ENCODE data around the gene TRIM56. TPM values are rescaled to one million over a fixed set of nuclear protein-coding genes. Genes with fewer than 3 reads are reported as not detected.

Gene TRIM56
- total and polyA plus RNA-seq, 2 of the 4 experiments (the other 2 are of a cell fraction), result 3.9 to 5.9 TPM

- dilution Hi-C loops (cut with HindIII; ENCODE audit: low sequenced_read_pairs, unreplicated experiment), result no loop called here
Observed at GRCh38 chr7:101134399-101134980, 49.2 kb downstream of the TRIM56 start.

More at GRCh38 chr7:101134399-101134980, 49.2 kb downstream of the TRIM56 start:
- no TSS peak for BruUV-seq (replicated peaks)
- TF ChIP-seq MAZ (IDR thresholded peaks at IDR 0.05; ENCODE audit: borderline replicate concordance, low read depth, low read length) (0 out of 2 replicates have a peak, but pooled peaks have one; percentile 9), POLR2A (IDR thresholded peaks at IDR 0.05; ENCODE audit: low read depth, low read length) (peak; percentile 41), NFE2L2 (IDR thresholded peaks at IDR 0.05; ENCODE audit: low read depth, low read length) (0 out of 2 replicates have a peak, but pooled peaks have one; percentile 20), CTCF (conservative IDR thresholded peaks at IDR 0.05; ENCODE audit: low read depth, low read length) (no peak)
- no peaks in the 10 kb centered on the region for H3K27me3 ChIP-seq (ENCODE audit: control insufficient read depth, insufficient read depth, low read length)
- peaks cover 49% of the 10 kb centered on the region for H3K36me3 ChIP-seq (ENCODE audit: control insufficient read depth, insufficient read depth, low read length)
- ATAC-seq (ENCODE audit: low read depth) (no peak), DNase-seq (no peak)
- peak overlapping the region; percentile 49 for H2BK120ac ChIP-seq (ENCODE audit: low read depth, low read length)
- peak overlapping the region; percentile 52; the same call in 1 of the 2 replicates for H3K4ac ChIP-seq (ENCODE audit: low read depth, low read length)
- H3K4me3 ChIP-seq (ENCODE audit: insufficient read depth, low read depth, low read length), result no peak overlapping the region
- H2BK20ac ChIP-seq (ENCODE audit: low read depth, low read length), result no peak overlapping the region
- peaks cover 18% of the 10 kb centered on the region; the same call in 1 of the 2 replicates for H3K4me1 ChIP-seq (ENCODE audit: control insufficient read depth, insufficient read depth, low read length)
- no peaks in the 10 kb centered on the region for H3K9me3 ChIP-seq (ENCODE audit: control insufficient read depth, insufficient read depth, low read length)
- in situ Hi-C loops (cut with MboI; ENCODE audit: low sequenced_read_pairs), result no loop called here
- peak overlapping the region; percentile 26; the same call in 1 of the 2 replicates for H3K27ac ChIP-seq (ENCODE audit: insufficient read depth, low read length)
- H4K91ac ChIP-seq (ENCODE audit: insufficient read depth, low read depth, low read length), result peak overlapping the region; percentile 44
- H3K56ac ChIP-seq (ENCODE audit: extremely low read depth, insufficient read depth, low read length), result peak overlapping the region; percentile 7; the same call in 1 of the 2 replicates
- no peak overlapping the region for H2AFZ ChIP-seq (replicated peaks; ENCODE audit: low read length, poor library complexity)
- H3K4me2 ChIP-seq (ENCODE audit: low read depth, low read length), result no peak overlapping the region
- H3K9ac ChIP-seq (ENCODE audit: low read depth, low read length), result 0 out of 2 replicates have a peak overlapping the region, but pooled peaks have one; percentile 6
- H2AK9ac ChIP-seq (replicated peaks; ENCODE audit: low read depth, low read length, poor library complexity), result peak overlapping the region; percentile 0
- peaks cover 15 to 52% of the 10 kb centered on the region in 2 experiments; a peak in 3 of 4 replicates for H3K79me1 ChIP-seq (ENCODE audit: low read depth in 1 of 2, low read length in 2 of 2)
- H3K18ac ChIP-seq (ENCODE audit: low read depth, low read length), result no peak overlapping the region
- H2BK15ac ChIP-seq (ENCODE audit: low read depth, low read length), result no peak overlapping the region
- H2BK5ac ChIP-seq (ENCODE audit: low read depth, low read length, poor library complexity, severe bottlenecking), result peak overlapping the region; percentile 14
- 0 out of 2 replicates have a peak overlapping the region, but pooled peaks have one; percentile 48 for H3K14ac ChIP-seq (replicated peaks; ENCODE audit: low read depth, low read length)
- peak overlapping the region in 1 of 2 experiments; percentile 50; a peak in 2 of 4 replicates for H4K8ac ChIP-seq (ENCODE audit: low read depth in 2 of 2, low read length in 2 of 2)
- H3K23ac ChIP-seq (ENCODE audit: low read depth, low read length), result 0 out of 2 replicates have a peak overlapping the region, but pooled peaks have one; percentile 8
- no CpG with 5 or more reads among the region's 6 CpGs for WGBS, 2 experiments (ENCODE audit: extremely low coverage in 2 of 2, insufficient read length in 1 of 2)
- POLR2A ChIA-PET (ENCODE audit: unreplicated experiment), result interaction anchor here (0.6 kb wide), 1 partner anchor 10 kb away, joined by 4 read pairs; no protein-coding TSS in a partner anchor
- H3K9me1 ChIP-seq (ENCODE audit: insufficient read depth, low read length), result peaks cover 5% of the 10 kb centered on the region
- H4K5ac ChIP-seq (ENCODE audit: low read depth, low read length), result no peak overlapping the region
- CTCF ChIA-PET, result interaction anchor here (0.6 to 1.6 kb wide), 5 partner anchors 11 to 341 kb away, joined by 3 to 8 read pairs (median 3); no protein-coding TSS in a partner anchor
- peaks cover 65% of the 10 kb centered on the region for H4K20me1 ChIP-seq (ENCODE audit: insufficient read depth, low read length)
- intact Hi-C loops (cut with micrococcal nuclease), result no loop called here
- no peak overlapping the region for H2AK5ac ChIP-seq (ENCODE audit: low read depth, low read length)

All from IMR-90 (cell line).